GM12865 (cell line): Measurements from ENCODE around the gene FARS2.

Source experiments
- DNase-seq: peaks from one replicate; pipeline ENCODE4 v3.0.0; 2010; ENCODE audit warnings: low read depth
- H3K4me3 ChIP-seq: 2 replicates; pipeline ENCODE4 v1.5.1; 2011; ENCODE audit warnings: mild to moderate bottlenecking, low read depth, low read length, control low read depth
- CTCF ChIP-seq: IDR thresholded peaks from 2 replicates; pipeline ENCODE4 v1.5.1; 2011; ENCODE audit warnings: low read length, control low read depth, low read depth, inconsistent platforms; ENCODE audit not compliant: insufficient read depth; ENCODE audit errors: missing control alignments

Gene FARS2

GRCh38 chr6:5274231-5274630 lies 12.9 kb downstream of the FARS2 start:
- no peak for TF ChIP-seq CTCF
- no peak for DNase-seq
- H3K4me3 ChIP-seq: no peak overlapping the region

- TF ChIP-seq CTCF: no peak
- no peak for DNase-seq
- no peak overlapping the region for H3K4me3 ChIP-seq
These were observed 14.2 kb downstream of the FARS2 start for GRCh38 chr6:5275497-5275896.

GRCh38 chr6:5276581-5276980 lies 15.3 kb downstream of the FARS2 start:
- TF ChIP-seq CTCF: no peak
- DNase-seq: no peak
- H3K4me3 ChIP-seq: no peak overlapping the region

GRCh38 chr6:5277589-5277988 lies 16.3 kb downstream of the FARS2 start:
- no peak overlapping the region for H3K4me3 ChIP-seq
- no peak for TF ChIP-seq CTCF
- DNase-seq: no peak

GRCh38 chr6:5278047-5278446 lies 16.7 kb downstream of the FARS2 start:
- DNase-seq: peak; percentile 80
- TF ChIP-seq CTCF: no peak
- H3K4me3 ChIP-seq: peak overlapping the region; percentile 2

GRCh38 chr6:5278565-5279120 lies 17.3 kb downstream of the FARS2 start:
- no peak for TF ChIP-seq CTCF
- DNase-seq: peak; percentile 62
- peak overlapping the region; percentile 2 for H3K4me3 ChIP-seq

- TF ChIP-seq CTCF: no peak
- H3K4me3 ChIP-seq: peak overlapping the region; percentile 5; the same call in 1 of the 2 replicates
- DNase-seq: peak; percentile 68
These were observed 18.6 kb downstream of the FARS2 start for GRCh38 chr6:5279891-5280338.
